ENCODE measurements around the gene BIK.

The BIK gene

DNA sequence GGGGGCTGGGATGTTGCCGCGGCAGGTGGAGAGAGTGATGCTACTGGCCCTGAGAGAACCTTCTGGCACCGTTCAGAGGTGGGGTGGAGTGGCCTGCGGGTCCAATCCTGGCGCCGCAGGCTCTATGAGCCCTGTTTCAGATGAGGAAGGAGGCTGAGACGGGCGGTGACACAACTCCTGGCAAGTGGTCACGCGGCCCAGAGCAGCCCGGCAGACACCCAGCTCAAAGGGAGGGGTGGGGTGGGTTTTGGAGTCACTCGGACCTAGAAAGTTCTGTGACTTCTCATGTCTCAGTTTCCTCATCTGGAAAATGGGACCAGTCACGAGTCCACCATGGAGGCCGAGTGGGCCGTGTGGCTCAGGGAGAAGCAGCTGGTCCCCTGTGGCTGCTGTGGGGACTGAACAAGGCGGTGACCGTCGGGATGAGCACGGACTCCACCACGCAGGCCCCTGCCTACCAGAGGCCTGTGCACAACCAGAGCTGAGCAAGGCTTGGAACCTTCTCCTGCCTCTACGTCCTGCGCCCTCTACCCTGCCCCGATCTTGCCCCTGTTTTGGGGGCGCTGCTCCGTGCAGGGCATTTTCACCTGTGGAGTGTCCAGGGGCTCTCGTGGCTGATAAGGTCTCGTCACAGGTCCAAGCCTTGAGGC, 44.5 kb downstream of the BIK start:
- H3K4me3 ChIP-seq (ENCODE audit: low read length), result no peak overlapping the region
- TF ChIP-seq, protein P1, sequence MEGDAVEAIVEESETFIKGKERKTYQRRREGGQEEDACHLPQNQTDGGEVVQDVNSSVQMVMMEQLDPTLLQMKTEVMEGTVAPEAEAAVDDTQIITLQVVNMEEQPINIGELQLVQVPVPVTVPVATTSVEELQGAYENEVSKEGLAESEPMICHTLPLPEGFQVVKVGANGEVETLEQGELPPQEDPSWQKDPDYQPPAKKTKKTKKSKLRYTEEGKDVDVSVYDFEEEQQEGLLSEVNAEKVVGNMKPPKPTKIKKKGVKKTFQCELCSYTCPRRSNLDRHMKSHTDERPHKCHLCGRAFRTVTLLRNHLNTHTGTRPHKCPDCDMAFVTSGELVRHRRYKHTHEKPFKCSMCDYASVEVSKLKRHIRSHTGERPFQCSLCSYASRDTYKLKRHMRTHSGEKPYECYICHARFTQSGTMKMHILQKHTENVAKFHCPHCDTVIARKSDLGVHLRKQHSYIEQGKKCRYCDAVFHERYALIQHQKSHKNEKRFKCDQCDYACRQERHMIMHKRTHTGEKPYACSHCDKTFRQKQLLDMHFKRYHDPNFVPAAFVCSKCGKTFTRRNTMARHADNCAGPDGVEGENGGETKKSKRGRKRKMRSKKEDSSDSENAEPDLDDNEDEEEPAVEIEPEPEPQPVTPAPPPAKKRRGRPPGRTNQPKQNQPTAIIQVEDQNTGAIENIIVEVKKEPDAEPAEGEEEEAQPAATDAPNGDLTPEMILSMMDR (conservative IDR thresholded peaks at IDR 0.05; ENCODE audit: low read length), result no peak
- DNase-seq (ENCODE audit: low read depth), result peak; percentile 18

GRCh38 chr22:43155789-43156188, 45.2 kb downstream of the BIK start:
- no peak overlapping the region for H3K4me3 ChIP-seq (ENCODE audit: low read length)
- peak; percentile 20 for DNase-seq (ENCODE audit: low read depth)
- TF ChIP-seq, protein P1 (conservative IDR thresholded peaks at IDR 0.05; ENCODE audit: low read length), result no peak

GRCh38 chr22:43156413-43156812, 45.9 kb downstream of the BIK start:
- DNase-seq (ENCODE audit: low read depth), result no peak
- TF ChIP-seq, protein P1 (conservative IDR thresholded peaks at IDR 0.05; ENCODE audit: low read length), result no peak
- H3K4me3 ChIP-seq (ENCODE audit: low read length), result no peak overlapping the region

DNA sequence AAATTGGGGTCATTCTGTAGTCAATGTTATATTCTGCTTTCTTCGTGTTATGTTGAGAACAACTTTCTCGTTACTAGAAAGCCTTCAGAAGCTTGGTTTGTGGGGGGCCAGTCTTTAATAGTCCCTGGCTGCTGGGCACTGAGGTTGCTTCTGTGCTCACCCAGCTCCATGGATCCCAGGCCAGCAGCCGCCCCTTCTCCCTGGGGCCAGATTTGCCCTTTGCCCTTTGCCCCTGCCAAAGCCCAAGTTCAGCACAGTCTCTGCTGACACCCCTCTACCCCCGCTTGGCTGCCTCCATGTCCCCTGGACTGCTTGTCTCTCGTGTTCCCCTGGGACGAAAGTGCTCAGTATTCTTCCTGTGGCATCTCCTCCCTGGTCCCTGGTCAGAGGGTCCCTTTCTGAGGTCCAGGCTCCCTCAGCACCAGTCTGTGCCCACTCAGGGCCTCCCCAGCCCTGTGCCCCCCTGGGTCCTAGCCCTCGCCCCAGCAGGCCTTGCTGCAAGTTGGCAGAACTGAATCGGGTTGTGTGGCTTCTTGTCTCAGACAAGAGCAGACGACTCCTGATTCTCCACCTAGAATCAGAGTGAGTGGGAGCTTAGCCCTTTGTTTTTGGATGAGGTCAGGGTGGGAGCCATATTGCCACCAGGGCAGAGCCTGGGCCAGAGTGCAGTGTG, 47.5 kb downstream of the BIK start:
- TF ChIP-seq, protein P1 (conservative IDR thresholded peaks at IDR 0.05; ENCODE audit: low read length), result no peak
- no peak overlapping the region for H3K4me3 ChIP-seq (ENCODE audit: low read length)
- DNase-seq (ENCODE audit: low read depth), result no peak

- no peak overlapping the region for H3K4me3 ChIP-seq (ENCODE audit: low read length)
- DNase-seq (ENCODE audit: low read depth), result no peak
- TF ChIP-seq, protein P1 (conservative IDR thresholded peaks at IDR 0.05; ENCODE audit: low read length), result no peak
These were observed 48.4 kb downstream of the BIK start for GRCh38 chr22:43158778-43159483.

DNA sequence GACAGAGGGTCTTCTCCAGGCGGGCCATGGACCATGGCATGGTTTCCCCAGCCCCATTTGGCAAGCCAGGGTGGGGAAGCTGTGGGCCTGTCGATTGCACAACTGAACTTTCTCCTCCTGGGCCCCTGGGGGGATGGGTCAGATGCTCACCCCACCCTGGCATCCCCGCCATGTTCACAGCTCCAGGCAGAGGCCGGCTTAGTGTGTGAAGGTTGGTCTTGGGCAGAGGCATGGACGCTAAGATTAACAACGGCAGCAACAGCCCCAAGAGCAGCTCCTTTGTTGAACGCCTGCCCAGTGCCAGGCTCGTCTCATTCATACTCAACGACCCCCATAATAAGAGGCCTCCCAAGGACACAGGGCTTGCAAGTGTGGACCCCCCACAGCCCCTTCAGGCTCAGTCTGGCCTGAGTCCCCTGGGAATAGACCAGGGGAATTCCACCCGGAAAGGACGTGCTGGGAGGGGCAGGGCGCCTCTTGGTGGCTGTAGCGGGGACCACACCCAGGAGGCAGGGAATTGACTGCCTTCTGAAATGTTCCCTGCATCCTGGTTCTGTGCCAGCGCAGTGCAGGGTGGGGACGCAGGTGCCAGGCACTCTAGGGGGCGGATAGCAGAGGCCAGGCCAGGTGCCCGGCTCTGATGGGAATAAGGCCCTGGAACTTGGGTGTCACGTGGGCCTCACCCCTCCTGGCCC, 49.1 kb downstream of the BIK start:
- TF ChIP-seq, protein P1 (conservative IDR thresholded peaks at IDR 0.05; ENCODE audit: low read length), result 0 out of 2 replicates have a peak, but pooled peaks have one; percentile 14
- no peak for DNase-seq (ENCODE audit: low read depth)
- no peak overlapping the region for H3K4me3 ChIP-seq (ENCODE audit: low read length)

Data from AG10803 (cell line).